ENCODE measurements around the gene PPM1H. TPM values are rescaled to one million over a fixed set of nuclear protein-coding genes. Genes with fewer than 3 reads are reported as not detected.

Gene PPM1H
- total RNA-seq, 2 donors from 2014 or later: 46.4 to 74.4 TPM

GRCh38 chr12:62789851-62790250, 145.1 kb downstream of the PPM1H start:
- H3K27ac Mint-ChIP-seq: no peak overlapping the region
- DNase-seq: no peak
- no peak overlapping the region for H3K4me3 Mint-ChIP-seq
- no peak overlapping the region for H3K4me3 ChIP-seq (ENCODE audit: low read length)
- H3K27me3 Mint-ChIP-seq (ENCODE audit: insufficient read depth): no peaks in the 10 kb centered on the region
- H3K27me3 ChIP-seq (ENCODE audit: control insufficient read depth, insufficient read depth, low read length, poor library complexity, severe bottlenecking): no peaks in the 10 kb centered on the region
- H3K9ac ChIP-seq (ENCODE audit: extremely low read depth, low read length, poor library complexity, severe bottlenecking): no peak overlapping the region
- peaks cover 22% of the 10 kb centered on the region for H3K36me3 Mint-ChIP-seq (ENCODE audit: low read depth)
- H3K9me3 Mint-ChIP-seq: no peaks in the 10 kb centered on the region
- peaks cover 56% of the 10 kb centered on the region for H3K4me1 Mint-ChIP-seq
- WGBS, 2 experiments (ENCODE audit: insufficient coverage in 1 of 2, insufficient read length in 1 of 2): 93 to 95% methylated on average over 3 of the region's 3 CpGs
- TF ChIP-seq CTCF (conservative IDR thresholded peaks at IDR 0.05): no peak
- no peak overlapping the region for H3K27ac ChIP-seq (ENCODE audit: low read depth, low read length)
- H3K9me3 ChIP-seq (ENCODE audit: control insufficient read depth, low read length): peaks cover 6% of the 10 kb centered on the region
- no peaks in the 10 kb centered on the region for H3K4me1 ChIP-seq (ENCODE audit: control insufficient read depth, insufficient read depth, low read length)
- H3K36me3 ChIP-seq (ENCODE audit: control insufficient read depth, insufficient read depth, low read length): no peaks in the 10 kb centered on the region

GRCh38 chr12:62787611-62788010, 147.3 kb downstream of the PPM1H start:
- Mint-ChIP-seq H3K4me1 (peaks cover 52% of the 10 kb centered on the region), H3K27me3 (ENCODE audit: insufficient read depth) (no peaks in the 10 kb centered on the region), H3K27ac (no peak overlapping the region)

GRCh38 chr12:62787023-62787422, 147.9 kb downstream of the PPM1H start:
- peak; percentile 61 for DNase-seq
- H3K4me3 Mint-ChIP-seq: no peak overlapping the region
- 83 to 89% methylated on average over 4 to 5 of the region's 6 CpGs for WGBS, 2 experiments (ENCODE audit: insufficient coverage in 1 of 2, insufficient read length in 1 of 2)

More at GRCh38 chr12:62787611-62788010, 147.3 kb downstream of the PPM1H start:
- Histone ChIP-seq H3K36me3 (ENCODE audit: control insufficient read depth, insufficient read depth, low read length) (no peaks in the 10 kb centered on the region), H3K9ac (ENCODE audit: extremely low read depth, low read length, poor library complexity, severe bottlenecking) (no peak overlapping the region), H3K27me3 (ENCODE audit: control insufficient read depth, insufficient read depth, low read length, poor library complexity, severe bottlenecking) (no peaks in the 10 kb centered on the region), H3K4me3 (ENCODE audit: low read length) (no peak overlapping the region), H3K27ac (ENCODE audit: low read depth, low read length) (no peak overlapping the region), H3K4me1 (ENCODE audit: control insufficient read depth, insufficient read depth, low read length) (no peaks in the 10 kb centered on the region), H3K9me3 (ENCODE audit: control insufficient read depth, low read length) (no peaks in the 10 kb centered on the region)
- no peak for TF ChIP-seq CTCF (conservative IDR thresholded peaks at IDR 0.05)
- no peaks in the 10 kb centered on the region for H3K9me3 Mint-ChIP-seq
- WGBS, 2 experiments (ENCODE audit: insufficient coverage in 1 of 2, insufficient read length in 1 of 2): 69 to 80% methylated on average over 3 to 4 of the region's 4 CpGs
- no peak for DNase-seq
- peaks cover 22% of the 10 kb centered on the region for H3K36me3 Mint-ChIP-seq (ENCODE audit: low read depth)
- no peak overlapping the region for H3K4me3 Mint-ChIP-seq

More at GRCh38 chr12:62787023-62787422, 147.9 kb downstream of the PPM1H start:
- H3K27me3 ChIP-seq (ENCODE audit: control insufficient read depth, insufficient read depth, low read length, poor library complexity, severe bottlenecking): no peaks in the 10 kb centered on the region
- Mint-ChIP-seq H3K27me3 (ENCODE audit: insufficient read depth) (no peaks in the 10 kb centered on the region), H3K36me3 (ENCODE audit: low read depth) (peaks cover 22% of the 10 kb centered on the region), H3K9me3 (no peaks in the 10 kb centered on the region), H3K4me1 (peaks cover 47% of the 10 kb centered on the region), H3K27ac (peak overlapping the region; percentile 63)
- no peaks in the 10 kb centered on the region for H3K36me3 ChIP-seq (ENCODE audit: control insufficient read depth, insufficient read depth, low read length)
- no peaks in the 10 kb centered on the region for H3K4me1 ChIP-seq (ENCODE audit: control insufficient read depth, insufficient read depth, low read length)
- H3K27ac ChIP-seq (ENCODE audit: low read depth, low read length): no peak overlapping the region
- no peak overlapping the region for H3K4me3 ChIP-seq (ENCODE audit: low read length)
- TF ChIP-seq CTCF (conservative IDR thresholded peaks at IDR 0.05): no peak
- H3K9ac ChIP-seq (ENCODE audit: extremely low read depth, low read length, poor library complexity, severe bottlenecking): no peak overlapping the region
- no peaks in the 10 kb centered on the region for H3K9me3 ChIP-seq (ENCODE audit: control insufficient read depth, low read length)

Measured in endodermal cell (in vitro differentiated cells).